NCI-H226 (cell line): Measurements from ENCODE around the gene CUTC.
A peak's percentile ranks its signal among the peaks of the same experiment; 100 is the strongest.
"Not testable (repeated sequence)": the region's sequence is repeated elsewhere in the genome, so short reads cannot be mapped to it uniquely, and the experiment has no call there.

Experiments used
- DNase-seq: peaks from one replicate; pipeline ENCODE4 v3.0.0-alpha.2; 2015

CUTC gene

GRCh38 chr10:99732033-99732842 lies at the start of gene CUTC, which contains the start of gene COX15:
TSS of gene CUTC (plus strand) at chr10:99732234. CDS start at chr10:99732349, 115 bp downstream.
TSS of gene COX15 (minus strand) at chr10:99732127. CDS start at chr10:99732049, 78 bp downstream.
- peak; percentile 93 for DNase-seq

GRCh38 chr10:99682752-99683151 lies 49.3 kb upstream of the CUTC start:
- DNase-seq, result peak; percentile 57

GRCh38 chr10:99685597-99685967 lies 46.5 kb upstream of the CUTC start:
- DNase-seq, result no peak

GRCh38 chr10:99689461-99689860 lies 42.6 kb upstream of the CUTC start:
- DNase-seq, result no peak

GRCh38 chr10:99693933-99694583 lies 38.0 kb upstream of the CUTC start:
- DNase-seq, result no peak

GRCh38 chr10:99695761-99696160 lies 36.3 kb upstream of the CUTC start:
- DNase-seq, result no peak

- no peak for DNase-seq
Measured at GRCh38 chr10:99698504-99699080, 33.4 kb upstream of the CUTC start.

- DNase-seq, result no peak
Measured at GRCh38 chr10:99700649-99701048, 31.4 kb upstream of the CUTC start.

- DNase-seq, result no peak
Measured at GRCh38 chr10:99708428-99709012, 23.5 kb upstream of the CUTC start.

- no peak for DNase-seq
Measured at GRCh38 chr10:99709480-99710229, 22.4 kb upstream of the CUTC start.

GRCh38 chr10:99711129-99711719 lies 20.8 kb upstream of the CUTC start:
- DNase-seq, result no peak

- DNase-seq, result no peak
Measured at GRCh38 chr10:99714446-99714845, 17.6 kb upstream of the CUTC start.

GRCh38 chr10:99720387-99720786 lies 11.6 kb upstream of the CUTC start:
- DNase-seq, result no peak

GRCh38 chr10:99730026-99730425 lies 2.0 kb upstream of the CUTC start:
- peak; percentile 77 for DNase-seq

- no peak for DNase-seq
Measured at GRCh38 chr10:99731306-99732032, 565 bp upstream of the CUTC start.

GRCh38 chr10:99733366-99733765 lies 1.3 kb downstream of the CUTC start:
- no peak for DNase-seq

GRCh38 chr10:99734111-99734510 lies 2.1 kb downstream of the CUTC start:
- not testable (repeated sequence) for DNase-seq

GRCh38 chr10:99740260-99740659 lies 8.2 kb downstream of the CUTC start:
- DNase-seq, result no peak

- DNase-seq, result no peak
Measured at GRCh38 chr10:99740933-99741559, 9.0 kb downstream of the CUTC start.

- no peak for DNase-seq
Measured at GRCh38 chr10:99742254-99742653, 10.2 kb downstream of the CUTC start.

GRCh38 chr10:99742701-99743100 lies 10.7 kb downstream of the CUTC start:
- DNase-seq, result no peak
